Muscle of leg (tissue), 16 donors: Measurements from ENCODE around the gene SPRED3. TPM values are rescaled to one million over a fixed set of nuclear protein-coding genes. Genes with fewer than 3 reads are reported as not detected.
"Not testable (repeated sequence)": the region's sequence is repeated elsewhere in the genome, so short reads cannot be mapped to it uniquely, and the experiment has no call there.

Experiments used
- DNase-seq: peaks from one replicate; pipeline ENCODE4 v3.0.0; 2013
- H3K27ac ChIP-seq: one replicate; pipeline ENCODE4 v1.5.1; 2013; ENCODE audit warnings: mild to moderate bottlenecking, low read length, control low read depth
- H3K27me3 ChIP-seq: one replicate; pipeline ENCODE4 v1.6.1; 2013; ENCODE audit warnings: low read length; ENCODE audit not compliant: control insufficient read depth, insufficient read depth
- H3K36me3 ChIP-seq: one replicate; pipeline ENCODE4 v1.6.1; 2013; ENCODE audit warnings: low read length; ENCODE audit not compliant: control insufficient read depth, insufficient read depth
- H3K4me1 ChIP-seq: one replicate; pipeline ENCODE4 v1.6.1; 2013; ENCODE audit warnings: low read length; ENCODE audit not compliant: control insufficient read depth, insufficient read depth
- H3K4me3 ChIP-seq: one replicate; pipeline ENCODE4 v1.5.1; 2013; ENCODE audit warnings: low read length, control low read depth
- H3K9me3 ChIP-seq: replicated peaks from 2 replicates; pipeline ENCODE4 v1.6.1; 2013; ENCODE audit warnings: low read depth, low read length; ENCODE audit not compliant: control insufficient read depth
- WGBS: methylation state at CpG from one replicate; pipeline ENCODE4 v1.1.5; 2013; ENCODE audit warnings: missing lambda C conversion rate; ENCODE audit not compliant: insufficient coverage; 5-methylcytosine and 5-hydroxymethylcytosine counted together
- long read RNA-seq, 11 donors: transcript quantifications; one replicate each; lab custom pipeline, GENCODE V29; 2026
- polyA plus RNA-seq, 8 donors: library from polyadenylated mRNA; unstranded; fragments of 120-200 nt; gene quantifications; one replicate each; pipeline versions ENCODE4 v1.2.1 to v1.2.3, GENCODE V29; 2013; ENCODE audit warnings: inconsistent platforms in 1 of 8, low replicate concordance in 1 of 8; ENCODE audit not compliant: insufficient read length in 8 of 8, insufficient read depth in 1 of 8
- total RNA-seq: library from RNA; stranded (reverse); fragments of 120-200 nt; gene quantifications from one replicate; pipeline ENCODE4 v1.2.4, GENCODE V29; 2013

SPRED3 gene, protein sequence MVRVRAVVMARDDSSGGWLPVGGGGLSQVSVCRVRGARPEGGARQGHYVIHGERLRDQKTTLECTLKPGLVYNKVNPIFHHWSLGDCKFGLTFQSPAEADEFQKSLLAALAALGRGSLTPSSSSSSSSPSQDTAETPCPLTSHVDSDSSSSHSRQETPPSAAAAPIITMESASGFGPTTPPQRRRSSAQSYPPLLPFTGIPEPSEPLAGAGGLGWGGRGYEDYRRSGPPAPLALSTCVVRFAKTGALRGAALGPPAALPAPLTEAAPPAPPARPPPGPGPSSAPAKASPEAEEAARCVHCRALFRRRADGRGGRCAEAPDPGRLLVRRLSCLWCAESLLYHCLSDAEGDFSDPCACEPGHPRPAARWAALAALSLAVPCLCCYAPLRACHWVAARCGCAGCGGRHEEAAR
- total RNA-seq (0.09 TPM), polyA plus RNA-seq (under 1 TPM; 0.21 to 0.87 (median 0.41) TPM)
- long read RNA-seq, donor 1: 0 reads
- long read RNA-seq, donor 2: 0 reads
- long read RNA-seq, donor 3: 0 reads
- long read RNA-seq, donor 4: 0 reads
- long read RNA-seq, donor 5: 0 reads
- long read RNA-seq, donor 6: 0 reads
- long read RNA-seq, donor 7: 0 reads
- long read RNA-seq, donor 8: 0 reads
- long read RNA-seq, donor 9: 0 reads
- long read RNA-seq, donor 10: 0 reads
- long read RNA-seq, donor 11: 0 reads

- Histone ChIP-seq H3K4me3 (peak within 1 kb of the TSS; percentile 35), H3K9me3 (no peaks in the 10 kb centered on the region), H3K4me1 (peaks cover 32% of the 10 kb centered on the region), H3K27me3 (peaks cover 91% of the 10 kb centered on the region), H3K36me3 (peaks cover 18% of the 10 kb centered on the region), H3K27ac (no peak within 1 kb of the TSS)
- WGBS: under 1% methylated on average over 22 of the region's 46 CpGs
- no peak for DNase-seq
These were observed at the start of gene SPRED3 for GRCh38 chr19:38388349-38389100. TSS of gene SPRED3 (plus strand) at chr19:38388697. CDS start at chr19:38390303, 1,606 bp downstream.

GRCh38 chr19:38339011-38339410 lies 49.5 kb upstream of the SPRED3 start:
- not testable (repeated sequence) for H3K27me3 ChIP-seq, H3K4me3 ChIP-seq, DNase-seq, H3K36me3 ChIP-seq, H3K4me1 ChIP-seq, H3K27ac ChIP-seq, H3K9me3 ChIP-seq
- 28% methylated on average over 2 of the region's 4 CpGs for WGBS

DNA sequence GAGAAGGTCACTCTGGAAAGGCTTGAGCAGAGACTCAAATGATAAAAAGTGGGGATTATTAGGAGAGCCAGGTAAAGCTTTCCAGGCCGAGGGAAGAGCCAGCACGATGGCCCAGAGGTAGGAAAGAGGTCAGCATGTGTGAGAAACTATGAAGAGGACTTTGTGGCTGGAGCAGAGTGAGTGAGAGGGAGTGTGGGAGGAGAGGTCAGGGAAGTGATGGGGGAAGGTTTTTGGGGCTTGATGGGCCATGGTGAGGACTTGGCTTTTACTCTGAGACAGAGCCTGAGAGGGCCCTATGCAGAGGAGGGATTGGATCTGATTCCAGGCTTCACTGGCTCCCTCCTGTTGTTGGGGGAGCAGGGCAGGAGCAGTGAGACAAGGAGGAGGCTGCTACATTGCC lies 47.6 kb upstream of the SPRED3 start:
- 80% methylated on average over 2 of the region's 2 CpGs for WGBS
- Histone ChIP-seq H3K27me3 (no peaks in the 10 kb centered on the region), H3K4me3 (no peak overlapping the region), H3K36me3 (peaks cover 6% of the 10 kb centered on the region), H3K27ac (no peak overlapping the region), H3K9me3 (no peaks in the 10 kb centered on the region), H3K4me1 (peaks cover 9% of the 10 kb centered on the region)
- DNase-seq: no peak

- H3K9me3 ChIP-seq: no peaks in the 10 kb centered on the region
- H3K27ac ChIP-seq: no peak overlapping the region
- DNase-seq: no peak
- H3K4me3 ChIP-seq: no peak overlapping the region
- WGBS: 60% methylated on average over 1 of the region's 4 CpGs
- H3K4me1 ChIP-seq: no peaks in the 10 kb centered on the region
- no peaks in the 10 kb centered on the region for H3K27me3 ChIP-seq
- H3K36me3 ChIP-seq: peaks cover 6% of the 10 kb centered on the region
These were observed 41.7 kb upstream of the SPRED3 start for GRCh38 chr19:38346837-38347236.

DNA sequence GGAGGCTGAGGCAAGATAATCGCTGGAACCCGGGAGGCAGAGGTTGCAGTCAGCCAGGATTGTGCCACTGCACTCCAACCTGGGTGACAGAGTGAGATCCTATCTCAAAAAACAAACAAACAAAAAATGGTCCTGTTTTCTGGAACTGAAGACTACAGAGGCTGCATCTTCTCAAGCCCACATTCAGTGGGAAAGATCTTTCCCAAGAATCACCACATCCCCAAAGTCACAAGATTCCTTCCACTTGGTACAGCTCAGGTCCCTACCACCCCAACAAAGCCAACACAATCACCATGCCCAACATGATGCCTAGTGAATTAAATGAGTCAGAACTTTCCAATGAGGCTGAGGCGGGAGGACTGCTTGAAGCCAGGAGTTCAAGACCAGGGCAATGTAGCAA lies 37.6 kb upstream of the SPRED3 start:
- Histone ChIP-seq H3K27ac (no peak overlapping the region), H3K4me1 (peaks cover 5% of the 10 kb centered on the region), H3K4me3 (no peak overlapping the region), H3K9me3 (no peaks in the 10 kb centered on the region), H3K36me3 (no peaks in the 10 kb centered on the region), H3K27me3 (peaks cover 4% of the 10 kb centered on the region)
- DNase-seq: no peak
- no CpG with 5 or more reads among the region's 3 CpGs for WGBS

DNA sequence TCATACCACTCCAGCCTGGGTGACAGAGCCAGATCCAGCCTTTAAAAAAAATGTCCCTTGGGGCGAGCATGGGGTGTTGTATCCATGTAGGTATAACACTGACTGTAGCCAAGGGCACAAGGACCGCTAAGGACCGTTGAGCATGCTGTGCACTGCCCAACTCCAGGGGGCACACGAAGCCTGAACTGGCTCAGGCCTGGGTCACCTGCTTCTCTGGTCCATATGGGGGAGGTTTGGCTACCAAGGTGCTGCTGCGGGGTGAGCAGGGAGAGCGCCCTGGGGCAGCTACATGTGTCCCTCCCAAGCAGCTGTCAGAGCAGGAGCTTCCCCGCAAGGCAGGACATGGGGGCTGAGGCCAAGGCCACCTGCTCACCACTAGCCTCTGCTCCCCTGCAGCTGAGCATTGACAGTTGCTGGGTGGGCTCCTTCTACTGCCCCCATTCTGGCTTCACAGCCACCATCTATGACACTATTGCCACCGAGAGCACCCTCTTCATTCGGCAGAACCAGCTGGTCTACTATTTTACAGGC lies 36.6 kb upstream of the SPRED3 start:
- Histone ChIP-seq H3K27me3 (peaks cover 12% of the 10 kb centered on the region), H3K27ac (no peak overlapping the region), H3K9me3 (no peaks in the 10 kb centered on the region), H3K4me3 (no peak overlapping the region), H3K4me1 (peaks cover 5% of the 10 kb centered on the region), H3K36me3 (no peaks in the 10 kb centered on the region)
- no peak for DNase-seq
- 69% methylated on average over 7 of the region's 9 CpGs for WGBS

DNA sequence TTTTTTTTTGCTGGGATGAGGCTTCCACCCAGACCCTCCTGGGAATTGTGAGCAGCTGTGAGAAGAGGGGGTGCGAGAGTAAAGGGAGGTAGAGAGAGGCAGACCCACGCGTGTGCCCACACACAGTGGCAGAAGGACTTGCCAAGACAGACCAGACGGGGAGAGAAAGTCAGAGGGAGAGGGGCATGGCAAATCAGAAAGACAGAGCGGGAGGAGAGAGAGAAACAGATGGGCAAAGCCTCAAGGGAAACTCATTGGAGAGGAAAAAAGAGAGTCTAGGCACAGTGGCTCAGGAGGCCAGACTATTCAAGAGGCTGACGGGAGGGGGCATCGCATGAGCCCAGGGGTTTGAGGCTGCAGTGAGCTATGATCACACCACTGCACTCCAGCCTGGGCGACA lies 35.9 kb upstream of the SPRED3 start:
- H3K27me3 ChIP-seq: peaks cover 18% of the 10 kb centered on the region
- peaks cover 5% of the 10 kb centered on the region for H3K4me1 ChIP-seq
- H3K36me3 ChIP-seq: no peaks in the 10 kb centered on the region
- no peak for DNase-seq
- no peak overlapping the region for H3K4me3 ChIP-seq
- 53% methylated on average over 5 of the region's 8 CpGs for WGBS
- H3K27ac ChIP-seq: no peak overlapping the region
- H3K9me3 ChIP-seq: no peaks in the 10 kb centered on the region

- peaks cover 48% of the 10 kb centered on the region for H3K27me3 ChIP-seq
- 81% methylated on average over 12 of the region's 16 CpGs for WGBS
These were observed 32.5 kb upstream of the SPRED3 start for GRCh38 chr19:38355728-38356725.

DNA sequence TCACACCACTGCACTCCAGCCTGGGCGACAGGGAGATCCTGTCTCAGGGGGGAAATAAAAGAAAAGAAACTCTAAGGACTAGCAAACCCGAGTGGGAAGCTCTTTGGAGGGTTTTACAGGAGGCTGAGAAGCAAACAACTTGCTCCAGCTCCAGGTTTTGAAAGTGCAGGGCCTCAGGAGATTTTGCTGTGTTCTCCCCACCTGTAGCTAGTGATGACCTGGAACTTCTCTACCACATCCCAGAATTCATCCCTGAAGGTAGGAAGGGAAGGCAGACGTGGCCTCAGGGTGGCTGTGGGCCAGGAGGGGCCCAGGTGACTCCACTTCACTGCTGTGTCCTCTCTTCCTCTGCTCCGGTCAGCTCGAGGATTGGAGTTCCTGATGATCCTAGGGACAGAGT lies 30.4 kb upstream of the SPRED3 start:
- 26% methylated on average over 4 of the region's 5 CpGs for WGBS
- Histone ChIP-seq H3K4me3 (no peak overlapping the region), H3K27me3 (peaks cover 64% of the 10 kb centered on the region)

More at GRCh38 chr19:38355728-38356725, 32.5 kb upstream of the SPRED3 start:
- Histone ChIP-seq H3K36me3 (no peaks in the 10 kb centered on the region), H3K27ac (no peak overlapping the region), H3K4me1 (peaks cover 5% of the 10 kb centered on the region), H3K4me3 (no peak overlapping the region), H3K9me3 (no peaks in the 10 kb centered on the region)
- DNase-seq: no peak

More for the DNA sequence above, 30.4 kb upstream of the SPRED3 start:
- Histone ChIP-seq H3K36me3 (no peaks in the 10 kb centered on the region), H3K9me3 (no peaks in the 10 kb centered on the region), H3K4me1 (peaks cover 17% of the 10 kb centered on the region), H3K27ac (no peak overlapping the region)
- no peak for DNase-seq
